ENCODE results near the gene SEC16A. TPM values are rescaled to one million over a fixed set of nuclear protein-coding genes. Genes with fewer than 3 reads are reported as not detected.

The SEC16A gene
- polyA plus RNA-seq, 3 donors: 23.1 to 34.9 (median 30.9) TPM

- WGBS, 3 donors: 89 to 93% (median 91%) methylated on average over 14 of the region's 14 CpGs
- no peak overlapping the region for H3K27ac ChIP-seq (ENCODE audit: low read depth, low read length)
These were observed 9.5 kb downstream of the SEC16A start for GRCh38 chr9:136473354-136473721.

GRCh38 chr9:136472640-136473353, 10.0 kb downstream of the SEC16A start:
- WGBS, 3 donors: 84 to 87% (median 87%) methylated on average over 28 of the region's 28 CpGs
- H3K27ac ChIP-seq (ENCODE audit: low read depth, low read length): no peak overlapping the region

GRCh38 chr9:136471802-136472487, 10.9 kb downstream of the SEC16A start:
- 90 to 95% (median 92%) methylated on average over 19 of the region's 19 CpGs for WGBS, 3 donors
- no peak overlapping the region for H3K27ac ChIP-seq (ENCODE audit: low read depth, low read length)

- 87 to 94% (median 91%) methylated on average over 12 of the region's 12 CpGs for WGBS, 3 donors
- H3K27ac ChIP-seq (ENCODE audit: low read depth, low read length): no peak overlapping the region
These were observed 11.9 kb downstream of the SEC16A start for GRCh38 chr9:136470792-136471469.

GRCh38 chr9:136470356-136470755, 12.5 kb downstream of the SEC16A start:
- H3K27ac ChIP-seq (ENCODE audit: low read depth, low read length): no peak overlapping the region

GRCh38 chr9:136467766-136468165, 15.1 kb downstream of the SEC16A start:
- WGBS, 3 donors: 82 to 87% (median 86%) methylated on average over 15 of the region's 15 CpGs
- H3K27ac ChIP-seq (ENCODE audit: low read depth, low read length): no peak overlapping the region

More at GRCh38 chr9:136470356-136470755, 12.5 kb downstream of the SEC16A start:
- 87 to 93% (median 87%) methylated on average over 11 of the region's 11 CpGs for WGBS, 3 donors

- H3K27ac ChIP-seq (ENCODE audit: low read depth, low read length): no peak overlapping the region
- 96 to 97% (median 96%) methylated on average over 30 of the region's 30 CpGs for WGBS, 3 donors
These were observed 16.7 kb downstream of the SEC16A start for GRCh38 chr9:136466155-136466541.

- H3K27ac ChIP-seq (ENCODE audit: low read depth, low read length): no peak overlapping the region
- 94 to 95% (median 95%) methylated on average over 27 of the region's 27 CpGs for WGBS, 3 donors
These were observed 17.2 kb downstream of the SEC16A start for GRCh38 chr9:136465500-136466154.

- H3K27ac ChIP-seq (ENCODE audit: low read depth, low read length): no peak overlapping the region
- WGBS, 3 donors: 80 to 93% (median 91%) methylated on average over 6 of the region's 6 CpGs
These were observed 18.6 kb downstream of the SEC16A start for GRCh38 chr9:136464241-136464640.

GRCh38 chr9:136463578-136463977, 19.3 kb downstream of the SEC16A start:
- 91 to 94% (median 94%) methylated on average over 14 of the region's 14 CpGs for WGBS, 3 donors
- no peak overlapping the region for H3K27ac ChIP-seq (ENCODE audit: low read depth, low read length)

GRCh38 chr9:136462664-136463063, 20.2 kb downstream of the SEC16A start:
- 90 to 91% (median 90%) methylated on average over 17 of the region's 17 CpGs for WGBS, 3 donors
- no peak overlapping the region for H3K27ac ChIP-seq (ENCODE audit: low read depth, low read length)

- WGBS, 3 donors: 95 to 96% (median 96%) methylated on average over 23 of the region's 23 CpGs
- H3K27ac ChIP-seq (ENCODE audit: low read depth, low read length): no peak overlapping the region
These were observed 22.0 kb downstream of the SEC16A start for GRCh38 chr9:136460772-136461325.

GRCh38 chr9:136459425-136459824, 23.4 kb downstream of the SEC16A start:
- no peak overlapping the region for H3K27ac ChIP-seq (ENCODE audit: low read depth, low read length)
- 95 to 97% (median 97%) methylated on average over 28 of the region's 28 CpGs for WGBS, 3 donors

GRCh38 chr9:136457326-136457725, 25.5 kb downstream of the SEC16A start:
- WGBS, 3 donors: 95% methylated on average over 24 of the region's 24 CpGs
- no peak overlapping the region for H3K27ac ChIP-seq (ENCODE audit: low read depth, low read length)

GRCh38 chr9:136456258-136456657, 26.6 kb downstream of the SEC16A start:
- WGBS, 3 donors: 85 to 92% (median 86%) methylated on average over 9 of the region's 9 CpGs
- H3K27ac ChIP-seq (ENCODE audit: low read depth, low read length): no peak overlapping the region

- 94% methylated on average over 41 to 43 of the region's 43 CpGs for WGBS, 3 donors
- H3K27ac ChIP-seq (ENCODE audit: low read depth, low read length): no peak overlapping the region
These were observed 27.5 kb downstream of the SEC16A start for GRCh38 chr9:136455043-136456002.

- H3K27ac ChIP-seq (ENCODE audit: low read depth, low read length): no peak overlapping the region
- WGBS, 3 donors: 89 to 92% (median 90%) methylated on average over 25 of the region's 25 CpGs
These were observed 28.6 kb downstream of the SEC16A start for GRCh38 chr9:136454026-136454796.

Measured in adipose tissue (tissue), 3 donors.